Ectodermal cell (in vitro differentiated cells): ENCODE measurements around the gene IGF1R.

ENCODE experiments used
- H3K27ac ChIP-seq: 2 replicates; pipeline ENCODE4 v1.7.0; 2013; ENCODE audit warnings: mild to moderate bottlenecking, low read depth, low read length; ENCODE audit not compliant: insufficient read depth, poor library complexity, severe bottlenecking
- H3K27me3 ChIP-seq: 2 replicates; pipeline ENCODE4 v1.7.0; 2013; ENCODE audit warnings: mild to moderate bottlenecking, low read length; ENCODE audit not compliant: insufficient read depth, control insufficient read depth, poor library complexity, severe bottlenecking
- H3K36me3 ChIP-seq: one replicate; pipeline ENCODE4 v1.7.0; 2013; ENCODE audit warnings: low read length; ENCODE audit not compliant: control insufficient read depth, insufficient read depth
- H3K4me1 ChIP-seq: one replicate; pipeline ENCODE4 v1.7.0; 2013; ENCODE audit warnings: low read length; ENCODE audit not compliant: control insufficient read depth, insufficient read depth
- H3K4me3 ChIP-seq: 2 replicates; pipeline ENCODE4 v1.7.0; 2013; ENCODE audit warnings: low read depth, low read length, control low read depth; ENCODE audit not compliant: insufficient read depth
- H3K9me3 ChIP-seq: 2 replicates; pipeline ENCODE4 v1.7.0; 2013; ENCODE audit warnings: mild to moderate bottlenecking, low read length, moderate library complexity; ENCODE audit not compliant: control insufficient read depth
- WGBS, 2 experiments: methylation state at CpG; one replicate each; pipeline ENCODE4 v1.1.7; 2013; ENCODE audit warnings: missing lambda C conversion rate in 2 of 2; 5-methylcytosine and 5-hydroxymethylcytosine counted together

Gene IGF1R

GRCh38 chr15:98953968-98954367 is 305.6 kb downstream of the IGF1R start:
- peaks cover 25% of the 10 kb centered on the region for H3K36me3 ChIP-seq
- no peaks in the 10 kb centered on the region for H3K9me3 ChIP-seq
- no peaks in the 10 kb centered on the region for H3K27me3 ChIP-seq
- 95 to 97% methylated on average over 16 of the region's 16 CpGs for WGBS, 2 experiments
- no peak overlapping the region for H3K4me3 ChIP-seq
- no peak overlapping the region for H3K27ac ChIP-seq
- no peaks in the 10 kb centered on the region for H3K4me1 ChIP-seq

GRCh38 chr15:98954411-98954810 is 306.1 kb downstream of the IGF1R start:
- Histone ChIP-seq H3K36me3 (peaks cover 29% of the 10 kb centered on the region), H3K27ac (no peak overlapping the region), H3K4me3 (no peak overlapping the region), H3K9me3 (no peaks in the 10 kb centered on the region), H3K27me3 (no peaks in the 10 kb centered on the region), H3K4me1 (no peaks in the 10 kb centered on the region)
- 94 to 97% methylated on average over 4 to 5 of the region's 5 CpGs for WGBS, 2 experiments

- 95 to 96% methylated on average over 8 of the region's 8 CpGs for WGBS, 2 experiments
- no peaks in the 10 kb centered on the region for H3K9me3 ChIP-seq
- no peaks in the 10 kb centered on the region for H3K4me1 ChIP-seq
- peaks cover 28% of the 10 kb centered on the region for H3K36me3 ChIP-seq
- no peak overlapping the region for H3K27ac ChIP-seq
- no peak overlapping the region for H3K4me3 ChIP-seq
- H3K27me3 ChIP-seq = no peaks in the 10 kb centered on the region
These were observed 307.0 kb downstream of the IGF1R start for GRCh38 chr15:98955331-98955730.

GRCh38 chr15:98955961-98956723 is 307.8 kb downstream of the IGF1R start:
- no peaks in the 10 kb centered on the region for H3K27me3 ChIP-seq
- peaks cover 30% of the 10 kb centered on the region for H3K36me3 ChIP-seq
- no peak overlapping the region for H3K4me3 ChIP-seq
- H3K27ac ChIP-seq = no peak overlapping the region
- WGBS, 2 experiments = 95% methylated on average over 25 of the region's 25 CpGs
- no peaks in the 10 kb centered on the region for H3K9me3 ChIP-seq
- H3K4me1 ChIP-seq = no peaks in the 10 kb centered on the region

- H3K36me3 ChIP-seq = peaks cover 38% of the 10 kb centered on the region
- H3K27me3 ChIP-seq = no peaks in the 10 kb centered on the region
- no peaks in the 10 kb centered on the region for H3K4me1 ChIP-seq
- 93 to 94% methylated on average over 39 of the region's 39 CpGs for WGBS, 2 experiments
- H3K27ac ChIP-seq = no peak overlapping the region
- no peak overlapping the region for H3K4me3 ChIP-seq
- no peaks in the 10 kb centered on the region for H3K9me3 ChIP-seq
These were observed 308.6 kb downstream of the IGF1R start for GRCh38 chr15:98956796-98957553.

- no peaks in the 10 kb centered on the region for H3K27me3 ChIP-seq
- no peaks in the 10 kb centered on the region for H3K9me3 ChIP-seq
- H3K4me1 ChIP-seq = no peaks in the 10 kb centered on the region
- no peak overlapping the region for H3K27ac ChIP-seq
- H3K4me3 ChIP-seq = no peak overlapping the region
- H3K36me3 ChIP-seq = peaks cover 38% of the 10 kb centered on the region
- WGBS, 2 experiments = 96 to 97% methylated on average over 6 of the region's 6 CpGs
These were observed 309.3 kb downstream of the IGF1R start for GRCh38 chr15:98957655-98958054.

GRCh38 chr15:98958076-98958475 is 309.7 kb downstream of the IGF1R start:
- 95% methylated on average over 11 of the region's 11 CpGs for WGBS, 2 experiments
- Histone ChIP-seq H3K4me3 (no peak overlapping the region), H3K27ac (no peak overlapping the region), H3K27me3 (no peaks in the 10 kb centered on the region), H3K4me1 (no peaks in the 10 kb centered on the region), H3K36me3 (peaks cover 41% of the 10 kb centered on the region), H3K9me3 (no peaks in the 10 kb centered on the region)

GRCh38 chr15:98958918-98959639 is 310.7 kb downstream of the IGF1R start:
- no peaks in the 10 kb centered on the region for H3K4me1 ChIP-seq
- H3K36me3 ChIP-seq = peaks cover 41% of the 10 kb centered on the region
- H3K9me3 ChIP-seq = no peaks in the 10 kb centered on the region
- WGBS, 2 experiments = 94 to 95% methylated on average over 22 of the region's 22 CpGs
- no peak overlapping the region for H3K4me3 ChIP-seq
- no peaks in the 10 kb centered on the region for H3K27me3 ChIP-seq
- no peak overlapping the region for H3K27ac ChIP-seq

- Histone ChIP-seq H3K4me1 (no peaks in the 10 kb centered on the region), H3K27ac (no peak overlapping the region), H3K27me3 (no peaks in the 10 kb centered on the region), H3K36me3 (peaks cover 41% of the 10 kb centered on the region), H3K4me3 (no peak overlapping the region), H3K9me3 (no peaks in the 10 kb centered on the region)
- 94 to 100% methylated on average over 2 of the region's 3 CpGs for WGBS, 2 experiments
These were observed 311.3 kb downstream of the IGF1R start for GRCh38 chr15:98959640-98960007.

GRCh38 chr15:98960555-98961050 is 312.3 kb downstream of the IGF1R start:
- Histone ChIP-seq H3K36me3 (peaks cover 41% of the 10 kb centered on the region), H3K27ac (no peak overlapping the region), H3K27me3 (no peaks in the 10 kb centered on the region), H3K4me1 (no peaks in the 10 kb centered on the region), H3K4me3 (no peak overlapping the region), H3K9me3 (no peaks in the 10 kb centered on the region)
- 94% methylated on average over 21 of the region's 21 CpGs for WGBS, 2 experiments
